SK-N-SH (cell line): Measurements from ENCODE around the gene SEMA3G. TPM values are rescaled to one million over a fixed set of nuclear protein-coding genes. Genes with fewer than 3 reads are reported as not detected.

Experiments
- CTCF ChIA-PET: fragments of 300-600, 350-600 bp; formaldehyde crosslinking; extraction: SDS; loops from one replicate; lab custom pipeline; 2021; lab: Yijun Ruan, JAX
- POLR2A ChIA-PET: fragments of 350-600 bp; sonication (Branson Sonifier 250); formaldehyde crosslinking; extraction: SDS; loops from one replicate; lab custom pipeline; 2020; ENCODE audit warnings: antibody characterized with exemption, inconsistent platforms; lab: Yijun Ruan, JAX
- DNase-seq: peaks from one replicate; pipeline ENCODE4 v3.0.0; 2012
- H2AFZ ChIP-seq: fragments of 200-600 bp; sonication (generic); 2 replicates; pipeline ENCODE4 v1.8.1; 2016; ENCODE audit warnings: antibody characterized with exemption, mild to moderate bottlenecking, low read depth
- H3F3A ChIP-seq: fragments of 200-600 bp; sonication (generic); replicated peaks from 2 replicates; pipeline ENCODE3; 2016; ENCODE audit warnings: antibody characterized with exemption, mild to moderate bottlenecking; ENCODE audit not compliant: insufficient read depth
- H3K27ac ChIP-seq, 2 experiments: fragments of 200-500 bp in 1 of 2; fragments of 200-600 bp in 1 of 2; sonication (Bioruptor generic) in 1 of 2; sonication (generic), shearing (Covaris generic) in 1 of 2; 2 replicates each; pipeline versions ENCODE4 v1.5.1 to v1.6.1; 2014 to 2016; ENCODE audit warnings: low read depth in 2 of 2, inconsistent platforms in 1 of 2, low read length in 1 of 2, mild to moderate bottlenecking in 1 of 2, mixed read lengths in 1 of 2
- H3K27me3 ChIP-seq: fragments of 200-600 bp; sonication (generic), shearing (Covaris generic); 2 replicates; pipeline ENCODE4 v1.6.1; 2016; ENCODE audit warnings: mixed run types; ENCODE audit not compliant: insufficient read depth
- H3K36me3 ChIP-seq, 2 experiments: fragments of 200-500 bp in 1 of 2; fragments of 200-600 bp in 1 of 2; sonication (Bioruptor generic) in 1 of 2; sonication (generic) in 1 of 2; replicated peaks in 1 of 2; 2 replicates each; pipeline versions ENCODE3 to v1.5.1; 2014 to 2016; ENCODE audit warnings: low read length in 1 of 2, mild to moderate bottlenecking in 1 of 2; ENCODE audit not compliant: insufficient read depth in 2 of 2, control insufficient read depth in 1 of 2
- H3K4me1 ChIP-seq, 2 experiments: fragments of 200-500 bp in 1 of 2; fragments of 200-600 bp in 1 of 2; sonication (Bioruptor generic) in 1 of 2; sonication (generic), shearing (Covaris generic) in 1 of 2; 2 replicates each; pipeline versions ENCODE4 v1.5.1 to v1.6.1; 2014 to 2016; ENCODE audit warnings: low read depth in 1 of 2, low read length in 1 of 2, mixed run types in 1 of 2; ENCODE audit not compliant: insufficient read depth in 2 of 2, control insufficient read depth in 1 of 2
- H3K4me2 ChIP-seq: fragments of 200-600 bp; sonication (generic), shearing (Covaris generic); 2 replicates; pipeline ENCODE4 v1.6.1; 2017; ENCODE audit warnings: mixed run types
- H3K4me3 ChIP-seq, 2 experiments: fragments of 200-500 bp in 1 of 2; fragments of 200-600 bp in 1 of 2; sonication (Bioruptor generic) in 1 of 2; sonication (generic), shearing (Covaris generic) in 1 of 2; 2 replicates each; pipeline versions ENCODE4 v1.5.1 to v1.8.1; 2014 to 2016; ENCODE audit warnings: low read depth in 2 of 2, inconsistent platforms in 1 of 2, low read length in 1 of 2, mild to moderate bottlenecking in 1 of 2, mixed read lengths in 1 of 2, moderate library complexity in 1 of 2
- H3K79me2 ChIP-seq: fragments of 200-600 bp; sonication (generic); 2 replicates; pipeline ENCODE4 v1.8.1; 2017; ENCODE audit warnings: mild to moderate bottlenecking; ENCODE audit not compliant: insufficient read depth
- H3K9ac ChIP-seq: fragments of 200-600 bp; sonication (generic); 2 replicates; pipeline ENCODE4 v1.6.1; 2017; ENCODE audit warnings: mixed run types
- H3K9me2 ChIP-seq: fragments of 200-600 bp; sonication (generic); 2 replicates; pipeline ENCODE4 v1.6.1; 2017; ENCODE audit warnings: mixed run types
- H3K9me3 ChIP-seq: fragments of 200-600 bp; sonication (generic); 2 replicates; pipeline ENCODE4 v1.6.1; 2017; ENCODE audit warnings: mixed run types, mild to moderate bottlenecking, moderate library complexity
- H4K20me1 ChIP-seq: fragments of 200-600 bp; sonication (generic); 2 replicates; pipeline ENCODE4 v1.6.1; 2017; ENCODE audit warnings: mild to moderate bottlenecking, mixed run types; ENCODE audit not compliant: insufficient read depth
- CHD2 ChIP-seq: fragments of 150-350 bp; IDR thresholded peaks from 2 replicates; pipeline ENCODE4 v1.6.1; 2018; ENCODE audit warnings: low read length; ENCODE audit not compliant: partially characterized antibody
- CTCF ChIP-seq: fragments of 200-600 bp; sonication (generic); IDR thresholded peaks from 2 replicates; pipeline ENCODE4 v1.6.1; 2017; ENCODE audit warnings: antibody characterized with exemption, mild to moderate bottlenecking, moderate library complexity
- ELF1 ChIP-seq: IDR thresholded peaks from 2 replicates; pipeline ENCODE4 v1.4.0; 2012
- EZH2phosphoT487 ChIP-seq: fragments of 200-600 bp; sonication (generic); IDR thresholded peaks from 2 replicates; pipeline ENCODE4 v1.6.1; 2017; ENCODE audit warnings: low read depth, mixed run types, mild to moderate bottlenecking, antibody characterized with exemption, moderate library complexity, borderline replicate concordance
- FOSL2 ChIP-seq: IDR thresholded peaks from 2 replicates; pipeline ENCODE4 v1.4.0; 2012; ENCODE audit warnings: low read depth, mild to moderate bottlenecking, moderate library complexity, borderline replicate concordance
- FOXJ3 ChIP-seq: sonication (generic); formaldehyde crosslinking; IDR thresholded peaks from 2 replicates; pipeline ENCODE4 v1.5.1; 2020; ENCODE audit warnings: mild to moderate bottlenecking, missing genetic modification reagents
- FOXM1 ChIP-seq: IDR thresholded peaks from 2 replicates; pipeline ENCODE4 v1.4.0; 2012; ENCODE audit warnings: low read depth, mild to moderate bottlenecking
- GATA2 ChIP-seq: sonication (generic); formaldehyde crosslinking; IDR thresholded peaks from 2 replicates; pipeline ENCODE4 v1.5.0; 2020; ENCODE audit warnings: mild to moderate bottlenecking, missing genetic modification reagents
- IRF3 ChIP-seq: fragments of 150-350 bp; IDR thresholded peaks from 2 replicates; pipeline ENCODE4 v1.6.1; 2016; ENCODE audit warnings: mild to moderate bottlenecking, low read depth, low read length
- JUND ChIP-seq: IDR thresholded peaks from 2 replicates; pipeline ENCODE4 v1.4.0; 2012
- MEF2A ChIP-seq: IDR thresholded peaks from 2 replicates; pipeline ENCODE4 v1.4.0; 2012; ENCODE audit warnings: low read depth, borderline replicate concordance
- MXI1 ChIP-seq: IDR thresholded peaks from 2 replicates; pipeline ENCODE4 v1.6.1; 2012; ENCODE audit warnings: mild to moderate bottlenecking, low read depth, low read length, improper control_type of control experiment
- NFIC ChIP-seq: IDR thresholded peaks from 2 replicates; pipeline ENCODE4 v1.4.0; 2012; ENCODE audit warnings: borderline replicate concordance
- PBX3 ChIP-seq: IDR thresholded peaks from 2 replicates; pipeline ENCODE4; 2012
- RAD21 ChIP-seq: IDR thresholded peaks from 2 replicates; pipeline ENCODE4 v1.6.1; 2012; ENCODE audit warnings: mild to moderate bottlenecking, low read length
- SIN3A ChIP-seq: IDR thresholded peaks from 2 replicates; pipeline ENCODE4 v1.6.1; 2012; ENCODE audit warnings: low read depth, mild to moderate bottlenecking, low read length, moderate library complexity, borderline replicate concordance
- SMC3 ChIP-seq: IDR thresholded peaks from 2 replicates; pipeline ENCODE4 v1.6.1; 2012; ENCODE audit warnings: low read depth, low read length, improper control_type of control experiment
- TCF12 ChIP-seq: IDR thresholded peaks from 2 replicates; pipeline ENCODE4 v1.4.0; 2012
- TEAD4 ChIP-seq: IDR thresholded peaks from 2 replicates; pipeline ENCODE4 v1.4.0; 2012; ENCODE audit warnings: mild to moderate bottlenecking, borderline replicate concordance; ENCODE audit not compliant: insufficient read depth
- USF1 ChIP-seq: IDR thresholded peaks from 2 replicates; pipeline ENCODE4 v1.4.0; 2012; ENCODE audit warnings: low read depth, borderline replicate concordance
- USF2 ChIP-seq: fragments of 150-350 bp; IDR thresholded peaks from 2 replicates; pipeline ENCODE4 v1.6.1; 2017; ENCODE audit warnings: antibody characterized with exemption, low read length, low read depth, borderline replicate concordance
- WGBS: methylation state at CpG from one replicate; pipeline ENCODE4 v1.1.6; 2017; ENCODE audit warnings: low lambda C conversion rate; 5-methylcytosine and 5-hydroxymethylcytosine counted together
- polyA plus RNA-seq, 3 experiments: library from polyadenylated mRNA; depleted of rRNA; stranded (reverse); fragments of >200 nt; gene quantifications; 2 replicates each; pipeline ENCODE4 v1.2.3, GENCODE V29; 2012

SEMA3G gene
- polyA plus RNA-seq, 1 of the 3 experiments (the other 2 are of a cell fraction) = 0.13 TPM

- TF ChIP-seq TEAD4 (no peak), IRF3 (no peak), SIN3A (no peak), TCF12 (no peak), ELF1 (no peak), EZH2phosphoT487 (no peak), MEF2A (no peak), GATA2 (no peak), CHD2 (no peak), FOXJ3 (no peak), MXI1 (no peak), RAD21 (no peak), USF2 (no peak), FOSL2 (no peak), SMC3 (no peak), JUND (no peak), USF1 (no peak)
- TF ChIP-seq, all 33 proteins: peak for 0
- H3K27me3 ChIP-seq = no peaks in the 10 kb centered on the region
- CTCF ChIA-PET = interaction anchor here (1.1 kb wide), 1 partner anchor 55 kb away, joined by 3 read pairs; no protein-coding TSS in a partner anchor
- 88% methylated on average over 10 of the region's 12 CpGs for WGBS
- no peaks in the 10 kb centered on the region for H3K79me2 ChIP-seq
- no peaks in the 10 kb centered on the region for H3K9me2 ChIP-seq
- H3K9ac ChIP-seq = no peak overlapping the region
- no peaks in the 10 kb centered on the region for H3F3A ChIP-seq
- no peak overlapping the region for H3K4me3 ChIP-seq
- no peaks in the 10 kb centered on the region for H4K20me1 ChIP-seq
- H3K4me2 ChIP-seq = no peak overlapping the region
- no peak for DNase-seq
- no peak overlapping the region for H2AFZ ChIP-seq
- H3K36me3 ChIP-seq = no peaks in the 10 kb centered on the region
- H3K9me3 ChIP-seq = no peaks in the 10 kb centered on the region
- no peak overlapping the region for H3K27ac ChIP-seq
- POLR2A ChIA-PET = no interaction called here
- H3K4me1 ChIP-seq = no peaks in the 10 kb centered on the region
These were observed 53.8 kb downstream of the SEMA3G start for GRCh38 chr3:52391096-52391495.

- Histone ChIP-seq H3K27ac (no peak overlapping the region), H4K20me1 (no peaks in the 10 kb centered on the region), H3K79me2 (no peaks in the 10 kb centered on the region), H3K4me1 (no peaks in the 10 kb centered on the region), H3K36me3 (no peaks in the 10 kb centered on the region), H3K9me3 (no peaks in the 10 kb centered on the region), H2AFZ (no peak overlapping the region), H3K9me2 (no peaks in the 10 kb centered on the region), H3K27me3 (no peaks in the 10 kb centered on the region), H3K4me3 (no peak overlapping the region), H3K4me2 (no peak overlapping the region), H3F3A (no peaks in the 10 kb centered on the region), H3K9ac (no peak overlapping the region)
- ChIA-PET CTCF (interaction anchor here (0.9 to 1.7 kb wide), 6 partner anchors 9 to 98 kb away, joined by 3 to 8 read pairs (median 3); no protein-coding TSS in a partner anchor), POLR2A (no interaction called here)
- 70% methylated on average over 8 of the region's 9 CpGs for WGBS
- DNase-seq = no peak
- no peak for TF ChIP-seq NFIC
- TF ChIP-seq MEF2A = no peak
- no peak for TF ChIP-seq SIN3A
- TF ChIP-seq FOXM1 = no peak
- TF ChIP-seq TCF12 = no peak
- no peak for TF ChIP-seq CTCF
- TF ChIP-seq MXI1 = no peak
- TF ChIP-seq PBX3 = no peak
These were observed 56.0 kb downstream of the SEMA3G start for GRCh38 chr3:52388933-52389332.
